GM23248 (cell line): ENCODE data around the gene OLA1.

Experiments
- EZH2 ChIP-seq: fragments of 200-600 bp; sonication (generic); IDR thresholded peaks from 2 replicates; pipeline ENCODE4 v1.6.1; 2018; ENCODE audit warnings: antibody characterized with exemption, mild to moderate bottlenecking; ENCODE audit not compliant: insufficient read depth, poor library complexity, severe bottlenecking
- EZH2phosphoT487 ChIP-seq: fragments of 200-600 bp; sonication (generic); IDR thresholded peaks from 2 replicates; pipeline ENCODE4 v1.6.1; 2018; ENCODE audit warnings: antibody characterized with exemption, moderate library complexity, mild to moderate bottlenecking, low read depth; ENCODE audit not compliant: insufficient read depth

GRCh38 chr2:174149530-174149929, 98.8 kb downstream of the OLA1 start:
- TF ChIP-seq EZH2 (no peak), EZH2phosphoT487 (no peak)
